SU-DHL-6 (cell line): ENCODE measurements around the gene DICER1.

Experiments
- H2AFZ ChIP-seq: fragments of 200-600 bp; sonication (generic); 2 replicates; pipeline ENCODE4 v1.6.1; 2014; ENCODE audit warnings: low read depth, mild to moderate bottlenecking, moderate library complexity, mixed read lengths, antibody characterized with exemption, low read length; ENCODE audit not compliant: severe bottlenecking
- H3F3A ChIP-seq: fragments of 200-600 bp; shearing (Covaris generic); 2 replicates; pipeline ENCODE4 v1.6.0; 2016; ENCODE audit warnings: antibody characterized with exemption, mild to moderate bottlenecking; ENCODE audit not compliant: insufficient read depth
- H3K27ac ChIP-seq: fragments of 200-600 bp; sonication (generic); 2 replicates; pipeline ENCODE4 v1.5.1; 2016; ENCODE audit warnings: low read depth, mild to moderate bottlenecking, low read length, moderate library complexity, mixed read lengths
- H3K27me3 ChIP-seq: fragments of 200-600 bp; sonication (generic), shearing (Covaris generic); 2 replicates; pipeline ENCODE4 v1.6.0; 2014; ENCODE audit warnings: mild to moderate bottlenecking, low read length
- H3K36me3 ChIP-seq: fragments of 200-600 bp; sonication (generic); 2 replicates; pipeline ENCODE4 v1.6.1; 2014; ENCODE audit warnings: mild to moderate bottlenecking, low read length, mixed read lengths
- H3K4me2 ChIP-seq: fragments of 300-600, 200-600 bp; shearing (Covaris generic), sonication (generic); 2 replicates; pipeline ENCODE4 v1.6.0; 2014; ENCODE audit warnings: low read length, low read depth, mild to moderate bottlenecking; ENCODE audit not compliant: poor library complexity, severe bottlenecking
- H3K4me3 ChIP-seq: fragments of 200-600 bp; sonication (generic); 2 replicates; pipeline ENCODE4 v1.5.1; 2014; ENCODE audit warnings: antibody characterized with exemption, low read length, mild to moderate bottlenecking, mixed read lengths; ENCODE audit not compliant: insufficient read depth, poor library complexity, severe bottlenecking
- H3K79me2 ChIP-seq: fragments of 200-600 bp; sonication (generic); 2 replicates; pipeline ENCODE4 v1.6.1; 2014; ENCODE audit warnings: mild to moderate bottlenecking, low read length, moderate library complexity; ENCODE audit not compliant: insufficient read depth
- H3K9ac ChIP-seq: fragments of 200-600 bp; sonication (generic); 2 replicates; pipeline ENCODE4 v1.7.0; 2014; ENCODE audit warnings: mild to moderate bottlenecking, low read length
- H3K9me2 ChIP-seq: fragments of 200-600 bp; sonication (generic); replicated peaks from 2 replicates; pipeline ENCODE4 v1.6.1; 2014; ENCODE audit warnings: low read length; ENCODE audit not compliant: insufficient read depth
- H3K9me3 ChIP-seq: fragments of 200-600 bp; sonication (generic); 2 replicates; pipeline ENCODE4 v1.6.1; 2014; ENCODE audit warnings: low read length, mixed read lengths; ENCODE audit not compliant: insufficient read depth
- H4K20me1 ChIP-seq: fragments of 200-600 bp; sonication (generic); 2 replicates; pipeline ENCODE4 v1.6.1; 2014; ENCODE audit warnings: low read depth, mild to moderate bottlenecking, antibody characterized with exemption, low read length, moderate library complexity, mixed read lengths
- EZH2phosphoT487 ChIP-seq: fragments of 200-600 bp; sonication (generic), shearing (Covaris generic); conservative IDR thresholded peaks from 2 replicates; pipeline ENCODE4 v1.6.1; 2018; ENCODE audit warnings: mild to moderate bottlenecking, antibody characterized with exemption, low read length, moderate library complexity, mixed read lengths
- TF ChIP-seq, protein P1 (sequence below): fragments of 200-600 bp; sonication (generic); IDR thresholded peaks from one replicate; pipeline ENCODE4 v1.5.1; 2017; ENCODE audit warnings: antibody characterized with exemption, mild to moderate bottlenecking, low read length, moderate library complexity; ENCODE audit not compliant: insufficient read depth, poor library complexity, severe bottlenecking

DICER1 gene

DNA sequence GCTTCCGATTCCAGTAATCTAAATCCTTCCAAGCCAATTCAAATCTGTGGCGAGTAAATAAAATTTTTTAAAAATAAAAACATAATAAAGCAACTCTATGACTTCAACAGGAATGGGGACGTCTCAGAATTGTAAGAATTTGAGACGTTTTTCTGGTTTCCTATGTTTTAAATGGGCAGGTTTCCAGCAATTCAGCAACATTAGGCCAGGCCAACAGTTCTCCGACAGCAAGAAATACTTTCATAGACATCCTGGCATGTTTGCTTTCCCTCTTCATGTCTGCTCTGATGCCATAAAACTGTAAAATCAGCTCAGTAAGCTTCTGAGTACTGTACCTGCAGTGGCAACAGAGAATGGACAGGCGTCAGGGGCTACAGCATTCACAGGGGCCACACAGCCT lies 35.8 kb upstream of the DICER1 start:
- no peak overlapping the region for H3K27ac ChIP-seq
- H3K9me2 ChIP-seq, result no peaks in the 10 kb centered on the region
- no peaks in the 10 kb centered on the region for H3K79me2 ChIP-seq
- no peaks in the 10 kb centered on the region for H4K20me1 ChIP-seq
- no peaks in the 10 kb centered on the region for H3F3A ChIP-seq
- no peak overlapping the region for H3K4me3 ChIP-seq
- H3K27me3 ChIP-seq, result no peaks in the 10 kb centered on the region
- H3K36me3 ChIP-seq, result no peaks in the 10 kb centered on the region
- no peak overlapping the region for H3K4me2 ChIP-seq
- H3K9ac ChIP-seq, result no peak overlapping the region
- no peak for TF ChIP-seq EZH2phosphoT487
- TF ChIP-seq, protein P1, sequence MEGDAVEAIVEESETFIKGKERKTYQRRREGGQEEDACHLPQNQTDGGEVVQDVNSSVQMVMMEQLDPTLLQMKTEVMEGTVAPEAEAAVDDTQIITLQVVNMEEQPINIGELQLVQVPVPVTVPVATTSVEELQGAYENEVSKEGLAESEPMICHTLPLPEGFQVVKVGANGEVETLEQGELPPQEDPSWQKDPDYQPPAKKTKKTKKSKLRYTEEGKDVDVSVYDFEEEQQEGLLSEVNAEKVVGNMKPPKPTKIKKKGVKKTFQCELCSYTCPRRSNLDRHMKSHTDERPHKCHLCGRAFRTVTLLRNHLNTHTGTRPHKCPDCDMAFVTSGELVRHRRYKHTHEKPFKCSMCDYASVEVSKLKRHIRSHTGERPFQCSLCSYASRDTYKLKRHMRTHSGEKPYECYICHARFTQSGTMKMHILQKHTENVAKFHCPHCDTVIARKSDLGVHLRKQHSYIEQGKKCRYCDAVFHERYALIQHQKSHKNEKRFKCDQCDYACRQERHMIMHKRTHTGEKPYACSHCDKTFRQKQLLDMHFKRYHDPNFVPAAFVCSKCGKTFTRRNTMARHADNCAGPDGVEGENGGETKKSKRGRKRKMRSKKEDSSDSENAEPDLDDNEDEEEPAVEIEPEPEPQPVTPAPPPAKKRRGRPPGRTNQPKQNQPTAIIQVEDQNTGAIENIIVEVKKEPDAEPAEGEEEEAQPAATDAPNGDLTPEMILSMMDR, result no peak
- H3K9me3 ChIP-seq, result no peaks in the 10 kb centered on the region
- H2AFZ ChIP-seq, result no peak overlapping the region

DNA sequence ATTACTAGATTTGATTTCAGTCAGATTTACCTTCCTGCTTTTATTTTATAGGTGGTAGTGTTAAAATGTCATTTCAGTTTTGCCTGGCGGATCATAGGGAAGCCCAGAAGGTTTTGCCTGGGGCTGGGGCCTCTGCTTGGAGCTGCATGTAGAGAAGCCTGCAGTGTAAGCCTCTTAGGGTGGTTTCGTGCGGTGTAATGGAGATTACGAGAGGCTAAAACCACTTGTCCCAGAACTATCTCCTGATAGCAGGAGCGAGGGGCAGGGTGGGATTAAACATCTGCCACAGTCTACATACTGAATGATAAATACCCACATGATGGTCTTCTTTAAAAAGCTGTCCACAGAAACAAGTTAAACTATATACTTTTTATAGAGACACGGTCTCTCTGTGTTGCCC lies 35.0 kb upstream of the DICER1 start:
- no peaks in the 10 kb centered on the region for H4K20me1 ChIP-seq
- H3K9ac ChIP-seq, result no peak overlapping the region
- H3K4me3 ChIP-seq, result no peak overlapping the region
- no peak overlapping the region for H3K4me2 ChIP-seq
- H3K9me2 ChIP-seq, result no peaks in the 10 kb centered on the region
- TF ChIP-seq, protein P1, result no peak
- no peak for TF ChIP-seq EZH2phosphoT487
- H3K79me2 ChIP-seq, result no peaks in the 10 kb centered on the region
- H3F3A ChIP-seq, result no peaks in the 10 kb centered on the region
- no peaks in the 10 kb centered on the region for H3K36me3 ChIP-seq
- H3K9me3 ChIP-seq, result no peaks in the 10 kb centered on the region
- no peaks in the 10 kb centered on the region for H3K27me3 ChIP-seq
- H2AFZ ChIP-seq, result no peak overlapping the region
- H3K27ac ChIP-seq, result no peak overlapping the region

DNA sequence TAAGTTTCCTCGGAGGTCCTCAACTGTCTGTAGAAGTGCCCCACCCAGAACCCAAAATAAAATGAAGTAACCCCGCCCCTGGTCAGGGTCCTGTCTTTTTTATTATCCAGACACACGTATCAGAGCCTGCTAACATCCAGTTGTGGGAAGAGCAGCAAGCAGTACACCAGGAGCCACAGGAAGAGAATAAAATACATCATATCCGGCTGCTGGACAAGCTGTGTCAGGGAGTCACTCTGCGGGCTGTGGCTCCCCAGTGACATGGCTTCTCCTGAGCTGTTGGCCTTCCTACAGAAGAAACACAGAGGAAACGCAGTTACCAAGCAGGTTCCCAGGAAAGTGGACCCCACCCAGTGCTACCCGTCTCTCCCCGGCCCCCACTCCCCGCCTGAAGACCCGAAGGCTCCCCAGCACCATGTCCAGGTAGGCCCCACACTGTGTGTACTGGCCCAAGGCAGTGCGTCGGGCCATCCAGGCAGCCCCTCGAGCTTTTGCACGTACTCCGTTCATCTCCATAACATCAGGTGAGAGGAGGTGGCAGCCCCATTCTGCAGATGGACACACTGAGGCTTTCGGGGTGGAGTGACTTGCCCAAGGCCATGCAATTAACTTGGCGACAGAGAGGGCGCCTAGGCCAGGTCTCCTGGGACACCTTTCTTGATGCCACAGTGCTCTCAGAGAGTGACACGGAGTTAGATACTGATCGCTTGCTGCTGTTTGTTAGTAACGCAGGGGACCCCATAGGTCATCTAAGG lies 34.3 kb upstream of the DICER1 start:
- H2AFZ ChIP-seq, result no peak overlapping the region
- TF ChIP-seq, protein P1, result no peak
- TF ChIP-seq EZH2phosphoT487, result no peak
- H4K20me1 ChIP-seq, result no peaks in the 10 kb centered on the region
- no peak overlapping the region for H3K4me3 ChIP-seq
- no peaks in the 10 kb centered on the region for H3K79me2 ChIP-seq
- H3K4me2 ChIP-seq, result no peak overlapping the region
- H3K9me2 ChIP-seq, result no peaks in the 10 kb centered on the region
- H3K36me3 ChIP-seq, result no peaks in the 10 kb centered on the region
- no peak overlapping the region for H3K9ac ChIP-seq
- no peak overlapping the region for H3K27ac ChIP-seq
- no peaks in the 10 kb centered on the region for H3K27me3 ChIP-seq
- H3F3A ChIP-seq, result no peaks in the 10 kb centered on the region
- no peaks in the 10 kb centered on the region for H3K9me3 ChIP-seq
